ENCODE data around the gene DVL2. TPM values are rescaled to one million over a fixed set of nuclear protein-coding genes. Genes with fewer than 3 reads are reported as not detected.
A peak's percentile ranks its signal among the peaks of the same experiment; 100 is the strongest.
"Not testable (repeated sequence)": the region's sequence is repeated elsewhere in the genome, so short reads cannot be mapped to it uniquely, and the experiment has no call there.

The DVL2 gene
- total RNA-seq, 1 experiment from 2014 or later = 67.3 TPM

DNA sequence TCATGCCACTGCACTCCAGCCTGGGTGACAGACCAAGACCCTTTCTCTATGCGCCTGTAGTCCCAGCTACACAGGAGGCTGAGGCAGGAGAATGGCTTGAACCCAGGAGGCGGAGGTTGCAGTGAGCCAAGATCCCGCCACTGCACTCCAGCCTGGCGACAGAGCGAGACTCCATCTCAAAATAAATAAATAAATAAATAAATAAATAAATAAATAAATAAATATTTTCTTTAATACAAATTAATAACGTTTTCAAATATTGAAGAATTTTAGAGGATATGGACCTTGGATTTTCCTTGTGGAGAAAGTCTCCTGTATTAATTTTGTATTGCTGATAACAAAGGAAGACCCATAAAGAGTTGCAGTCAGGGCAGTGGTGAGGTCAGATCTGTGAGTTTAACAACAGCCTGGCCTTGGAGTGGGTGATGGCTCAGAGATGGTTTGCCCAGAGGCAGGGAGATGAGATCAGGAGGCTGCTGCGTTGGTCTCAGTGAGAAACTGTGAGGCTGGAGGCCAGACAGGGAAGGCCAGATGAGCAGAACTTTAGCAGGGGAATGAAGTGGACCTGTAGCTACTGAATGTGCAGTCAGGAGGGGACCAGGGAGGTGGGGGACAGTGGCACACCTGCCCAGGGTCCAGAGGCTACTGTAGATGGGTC, 50.8 kb downstream of the DVL2 start:
- Mint-ChIP-seq H3K4me3 (no peak overlapping the region), H3K9me3 (no peaks in the 10 kb centered on the region), H3K36me3 (no peaks in the 10 kb centered on the region), H3K27ac (no peak overlapping the region; the same call in 1 of the 2 replicates), H3K4me1 (peaks cover 6% of the 10 kb centered on the region), H3K27me3 (ENCODE audit: low read depth) (no peaks in the 10 kb centered on the region; the same call in 1 of the 2 replicates)
- CTCF ChIA-PET = interaction anchor here (0.7 to 2.1 kb wide), 5 partner anchors 10 to 273 kb away, joined by 3 to 7 read pairs (median 5); no protein-coding TSS in a partner anchor
- DNase-seq (ENCODE audit: low spot score) = no peak
- POLR2A ChIA-PET = interaction anchor here (0.7 kb wide), 1 partner anchor 19 kb away, joined by 3 read pairs; no protein-coding TSS in a partner anchor
- ATAC-seq = no peak
- TF ChIP-seq NFYB (CRISPR knock-in tag; conservative IDR thresholded peaks at IDR 0.05; ENCODE audit: low read depth) (no peak), SP1 (CRISPR knock-in tag; conservative IDR thresholded peaks at IDR 0.05) (no peak), FOXP4 (CRISPR knock-in tag; IDR thresholded peaks at IDR 0.05) (no peak), HMGA2 (CRISPR knock-in tag; IDR thresholded peaks at IDR 0.05) (peak; percentile 70; the same call in 1 of the 2 replicates), ZMAT4 (CRISPR knock-in tag; IDR thresholded peaks at IDR 0.05) (no peak), IRF1 (CRISPR knock-in tag; IDR thresholded peaks at IDR 0.05) (no peak)

- H3K27ac Mint-ChIP-seq; DNase-seq (ENCODE audit: low spot score); H3K27me3 Mint-ChIP-seq (ENCODE audit: low read depth); ATAC-seq; POLR2A ChIA-PET; H3K4me3 Mint-ChIP-seq; H3K9me3 Mint-ChIP-seq; H3K36me3 Mint-ChIP-seq: not testable (repeated sequence)
- CTCF ChIA-PET = interaction anchor here (1.2 to 2.1 kb wide), 3 partner anchors 11 to 136 kb away, joined by 3 to 5 read pairs (median 3); no protein-coding TSS in a partner anchor
- TF ChIP-seq ZNF121 (CRISPR knock-in tag; IDR thresholded peaks at IDR 0.05) = peak; percentile 90
- H3K4me1 Mint-ChIP-seq = peaks cover 12% of the 10 kb centered on the region
Observed at GRCh38 chr17:7182101-7182500, 52.2 kb downstream of the DVL2 start.

GRCh38 chr17:7179317-7180254, 54.7 kb downstream of the DVL2 start, which contains the start of gene ASGR1:
Gene ASGR1 (minus strand): TSS chr17:7179370. CDS start chr17:7178563, 807 bp downstream.
- DNase-seq (ENCODE audit: low spot score) (no peak), ATAC-seq (no peak)
- Mint-ChIP-seq H3K36me3 (no peaks in the 10 kb centered on the region), H3K27ac (0 out of 2 replicates have a peak within 1 kb of the TSS, but pooled peaks have one; percentile 46), H3K4me1 (peaks cover 12% of the 10 kb centered on the region), H3K9me3 (no peaks in the 10 kb centered on the region), H3K27me3 (ENCODE audit: low read depth) (peaks cover 10% of the 10 kb centered on the region), H3K4me3 (no peak within 1 kb of the TSS)
- CTCF ChIA-PET = interaction anchor here (1.1 to 4.5 kb wide), 4 partner anchors 35 to 134 kb away, joined by 3 to 40 read pairs (median 10); no protein-coding TSS in a partner anchor
- TF ChIP-seq NR2C2 (CRISPR knock-in tag; IDR thresholded peaks at IDR 0.05) (no peak), CBFB (CRISPR knock-in tag; IDR thresholded peaks at IDR 0.05; ENCODE audit: low read depth) (no peak), E2F4 (CRISPR knock-in tag; IDR thresholded peaks at IDR 0.05; ENCODE audit: borderline replicate concordance, low read depth) (no peak)
- POLR2A ChIA-PET = no interaction called here

DNA sequence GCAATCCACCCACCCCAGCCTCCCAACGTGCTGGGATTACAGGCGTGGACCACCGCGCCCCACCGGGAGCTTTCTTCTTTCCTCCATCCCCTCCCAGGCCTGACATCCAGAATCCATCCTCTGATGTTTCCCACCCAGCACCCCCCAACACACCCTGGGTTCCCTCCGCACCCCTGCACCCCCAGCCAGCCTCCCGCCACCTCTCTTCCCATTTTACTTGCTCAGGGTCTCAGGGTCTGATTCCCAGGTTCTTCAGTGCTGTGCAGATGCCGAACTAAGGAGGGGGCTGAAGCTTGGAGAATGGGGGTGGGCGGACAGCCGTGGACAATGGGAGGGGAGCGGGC, 55.4 kb downstream of the DVL2 start:
- POLR2A ChIA-PET = interaction anchor here (0.6 kb wide), 1 partner anchor 175 kb away, joined by 3 read pairs; no protein-coding TSS in a partner anchor
- CTCF ChIA-PET = interaction anchor here (1.2 to 4.5 kb wide), 8 partner anchors 35 to 137 kb away, joined by 3 to 75 read pairs (median 16); partner anchors contain the start of gene SLC16A11
- DNase-seq (ENCODE audit: low spot score) (no peak), ATAC-seq (no peak)
- peaks cover 10% of the 10 kb centered on the region for H3K27me3 Mint-ChIP-seq (ENCODE audit: low read depth)
- H3K4me1 Mint-ChIP-seq = peaks cover 12% of the 10 kb centered on the region
- H3K27ac Mint-ChIP-seq = no peak overlapping the region
- H3K9me3 Mint-ChIP-seq = no peaks in the 10 kb centered on the region
- H3K4me3 Mint-ChIP-seq = no peak overlapping the region
- H3K36me3 Mint-ChIP-seq = no peaks in the 10 kb centered on the region
- TF ChIP-seq NR2C2 (CRISPR knock-in tag; IDR thresholded peaks at IDR 0.05) = no peak
- no peak for TF ChIP-seq PREB (CRISPR knock-in tag; IDR thresholded peaks at IDR 0.05; ENCODE audit: borderline replicate concordance)
- no peak for TF ChIP-seq ZNF232 (CRISPR knock-in tag; IDR thresholded peaks at IDR 0.05)
- no peak for TF ChIP-seq RELA (CRISPR knock-in tag; IDR thresholded peaks at IDR 0.05; ENCODE audit: borderline replicate concordance)
- TF ChIP-seq, protein P1, sequence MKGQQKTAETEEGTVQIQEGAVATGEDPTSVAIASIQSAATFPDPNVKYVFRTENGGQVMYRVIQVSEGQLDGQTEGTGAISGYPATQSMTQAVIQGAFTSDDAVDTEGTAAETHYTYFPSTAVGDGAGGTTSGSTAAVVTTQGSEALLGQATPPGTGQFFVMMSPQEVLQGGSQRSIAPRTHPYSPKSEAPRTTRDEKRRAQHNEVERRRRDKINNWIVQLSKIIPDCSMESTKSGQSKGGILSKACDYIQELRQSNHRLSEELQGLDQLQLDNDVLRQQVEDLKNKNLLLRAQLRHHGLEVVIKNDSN (CRISPR knock-in tag; IDR thresholded peaks at IDR 0.05) = no peak
- no peak for TF ChIP-seq SP1 (CRISPR knock-in tag; conservative IDR thresholded peaks at IDR 0.05)
- TF ChIP-seq TP53 (CRISPR knock-in tag; IDR thresholded peaks at IDR 0.05) = no peak
- TF ChIP-seq, protein P2, sequence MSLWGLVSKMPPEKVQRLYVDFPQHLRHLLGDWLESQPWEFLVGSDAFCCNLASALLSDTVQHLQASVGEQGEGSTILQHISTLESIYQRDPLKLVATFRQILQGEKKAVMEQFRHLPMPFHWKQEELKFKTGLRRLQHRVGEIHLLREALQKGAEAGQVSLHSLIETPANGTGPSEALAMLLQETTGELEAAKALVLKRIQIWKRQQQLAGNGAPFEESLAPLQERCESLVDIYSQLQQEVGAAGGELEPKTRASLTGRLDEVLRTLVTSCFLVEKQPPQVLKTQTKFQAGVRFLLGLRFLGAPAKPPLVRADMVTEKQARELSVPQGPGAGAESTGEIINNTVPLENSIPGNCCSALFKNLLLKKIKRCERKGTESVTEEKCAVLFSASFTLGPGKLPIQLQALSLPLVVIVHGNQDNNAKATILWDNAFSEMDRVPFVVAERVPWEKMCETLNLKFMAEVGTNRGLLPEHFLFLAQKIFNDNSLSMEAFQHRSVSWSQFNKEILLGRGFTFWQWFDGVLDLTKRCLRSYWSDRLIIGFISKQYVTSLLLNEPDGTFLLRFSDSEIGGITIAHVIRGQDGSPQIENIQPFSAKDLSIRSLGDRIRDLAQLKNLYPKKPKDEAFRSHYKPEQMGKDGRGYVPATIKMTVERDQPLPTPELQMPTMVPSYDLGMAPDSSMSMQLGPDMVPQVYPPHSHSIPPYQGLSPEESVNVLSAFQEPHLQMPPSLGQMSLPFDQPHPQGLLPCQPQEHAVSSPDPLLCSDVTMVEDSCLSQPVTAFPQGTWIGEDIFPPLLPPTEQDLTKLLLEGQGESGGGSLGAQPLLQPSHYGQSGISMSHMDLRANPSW (CRISPR knock-in tag; conservative IDR thresholded peaks at IDR 0.05; ENCODE audit: low read depth) = no peak
